ENCODE measurements around the gene BCKDK. TPM values are rescaled to one million over a fixed set of nuclear protein-coding genes. Genes with fewer than 3 reads are reported as not detected.

Gene BCKDK
- total RNA-seq, 2 donors from 2014 or later: 47.0 to 57.7 TPM

DNA sequence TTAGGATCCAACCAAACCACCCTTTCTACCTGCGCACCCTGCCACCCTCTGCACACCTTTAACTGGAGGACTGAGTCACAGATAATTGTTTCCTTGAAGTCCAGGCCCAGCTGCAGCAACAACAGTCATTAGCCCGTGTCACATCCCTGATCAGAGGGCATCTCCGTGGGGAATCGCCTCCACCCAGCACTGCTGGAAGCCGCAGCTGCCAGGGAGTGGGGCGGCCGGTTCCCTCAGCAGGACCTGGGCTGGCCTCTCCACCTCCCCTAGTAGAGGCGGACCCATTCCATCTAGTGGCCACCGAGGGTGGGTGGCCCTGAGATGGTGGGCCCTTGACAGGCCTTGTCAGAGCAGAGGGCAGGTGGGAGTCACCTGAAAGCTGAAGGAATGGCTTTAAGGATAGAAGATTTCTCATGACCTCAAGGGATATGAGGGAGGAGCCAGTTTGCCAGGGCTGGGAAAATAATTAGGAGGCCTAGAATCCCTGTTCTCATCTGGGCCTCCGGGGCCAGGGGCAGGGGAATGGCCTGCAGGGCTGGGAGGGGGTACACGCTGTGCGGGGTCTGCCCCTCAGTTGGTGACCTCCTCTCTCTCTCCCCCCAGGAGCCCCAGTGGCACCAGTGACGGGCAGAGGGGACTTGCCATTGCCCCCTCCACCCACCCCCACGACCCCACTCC lies 25.7 kb upstream of the BCKDK start:
- no peak overlapping the region for H3K4me3 Mint-ChIP-seq
- no peak overlapping the region for H3K9ac ChIP-seq (ENCODE audit: extremely low read depth, low read length, poor library complexity, severe bottlenecking)
- H3K4me3 ChIP-seq (ENCODE audit: low read length): no peak overlapping the region
- H3K4me1 ChIP-seq (ENCODE audit: control insufficient read depth, insufficient read depth, low read length): no peaks in the 10 kb centered on the region
- TF ChIP-seq, protein P1, sequence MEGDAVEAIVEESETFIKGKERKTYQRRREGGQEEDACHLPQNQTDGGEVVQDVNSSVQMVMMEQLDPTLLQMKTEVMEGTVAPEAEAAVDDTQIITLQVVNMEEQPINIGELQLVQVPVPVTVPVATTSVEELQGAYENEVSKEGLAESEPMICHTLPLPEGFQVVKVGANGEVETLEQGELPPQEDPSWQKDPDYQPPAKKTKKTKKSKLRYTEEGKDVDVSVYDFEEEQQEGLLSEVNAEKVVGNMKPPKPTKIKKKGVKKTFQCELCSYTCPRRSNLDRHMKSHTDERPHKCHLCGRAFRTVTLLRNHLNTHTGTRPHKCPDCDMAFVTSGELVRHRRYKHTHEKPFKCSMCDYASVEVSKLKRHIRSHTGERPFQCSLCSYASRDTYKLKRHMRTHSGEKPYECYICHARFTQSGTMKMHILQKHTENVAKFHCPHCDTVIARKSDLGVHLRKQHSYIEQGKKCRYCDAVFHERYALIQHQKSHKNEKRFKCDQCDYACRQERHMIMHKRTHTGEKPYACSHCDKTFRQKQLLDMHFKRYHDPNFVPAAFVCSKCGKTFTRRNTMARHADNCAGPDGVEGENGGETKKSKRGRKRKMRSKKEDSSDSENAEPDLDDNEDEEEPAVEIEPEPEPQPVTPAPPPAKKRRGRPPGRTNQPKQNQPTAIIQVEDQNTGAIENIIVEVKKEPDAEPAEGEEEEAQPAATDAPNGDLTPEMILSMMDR (conservative IDR thresholded peaks at IDR 0.05): no peak
- no peaks in the 10 kb centered on the region for H3K9me3 Mint-ChIP-seq
- no peak overlapping the region for H3K27ac Mint-ChIP-seq
- no peaks in the 10 kb centered on the region for H3K9me3 ChIP-seq (ENCODE audit: control insufficient read depth, low read length)
- 90 to 91% methylated on average over 11 to 14 of the region's 14 CpGs for WGBS, 2 experiments (ENCODE audit: insufficient coverage in 1 of 2, insufficient read length in 1 of 2)
- H3K4me1 Mint-ChIP-seq: no peaks in the 10 kb centered on the region
- peaks cover 40% of the 10 kb centered on the region for H3K36me3 Mint-ChIP-seq (ENCODE audit: low read depth)
- H3K36me3 ChIP-seq (ENCODE audit: control insufficient read depth, insufficient read depth, low read length): peaks cover 27% of the 10 kb centered on the region
- no peak overlapping the region for H3K27ac ChIP-seq (ENCODE audit: low read depth, low read length)
- DNase-seq: no peak
- H3K27me3 ChIP-seq (ENCODE audit: control insufficient read depth, insufficient read depth, low read length, poor library complexity, severe bottlenecking): no peaks in the 10 kb centered on the region
- H3K27me3 Mint-ChIP-seq (ENCODE audit: insufficient read depth): no peaks in the 10 kb centered on the region

DNA sequence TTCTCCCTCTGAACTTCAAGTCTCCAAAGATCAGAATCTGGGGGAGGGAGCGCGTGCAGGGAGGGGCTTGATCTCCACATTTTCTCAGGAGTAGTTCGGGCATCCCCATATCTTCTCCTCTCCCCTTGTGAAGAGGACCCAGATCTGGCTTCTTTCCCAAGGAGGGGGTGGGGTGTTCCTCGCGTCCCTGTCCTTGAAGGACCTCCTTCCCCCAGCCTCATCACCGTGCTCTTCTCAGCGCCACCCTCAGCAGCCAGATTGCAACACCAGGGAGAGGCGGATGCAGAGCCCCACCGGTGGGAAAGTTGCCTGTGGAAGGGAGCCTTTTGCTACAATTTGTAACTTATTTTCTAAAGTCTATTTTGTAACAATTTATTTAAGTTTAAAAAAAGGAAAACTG lies 25.1 kb upstream of the BCKDK start:
- Mint-ChIP-seq H3K27me3 (ENCODE audit: insufficient read depth) (no peaks in the 10 kb centered on the region), H3K4me3 (no peak overlapping the region), H3K4me1 (no peaks in the 10 kb centered on the region), H3K9me3 (no peaks in the 10 kb centered on the region), H3K36me3 (ENCODE audit: low read depth) (peaks cover 34% of the 10 kb centered on the region), H3K27ac (no peak overlapping the region)
- TF ChIP-seq, protein P1 (conservative IDR thresholded peaks at IDR 0.05): no peak
- peaks cover 23% of the 10 kb centered on the region for H3K36me3 ChIP-seq (ENCODE audit: control insufficient read depth, insufficient read depth, low read length)
- H3K9me3 ChIP-seq (ENCODE audit: control insufficient read depth, low read length): no peaks in the 10 kb centered on the region
- H3K9ac ChIP-seq (ENCODE audit: extremely low read depth, low read length, poor library complexity, severe bottlenecking): no peak overlapping the region
- H3K27me3 ChIP-seq (ENCODE audit: control insufficient read depth, insufficient read depth, low read length, poor library complexity, severe bottlenecking): no peaks in the 10 kb centered on the region
- H3K4me1 ChIP-seq (ENCODE audit: control insufficient read depth, insufficient read depth, low read length): no peaks in the 10 kb centered on the region
- no peak overlapping the region for H3K27ac ChIP-seq (ENCODE audit: low read depth, low read length)
- H3K4me3 ChIP-seq (ENCODE audit: low read length): no peak overlapping the region
- DNase-seq: no peak
- WGBS, 2 experiments (ENCODE audit: insufficient coverage in 1 of 2, insufficient read length in 1 of 2): 95% methylated on average over 7 of the region's 9 CpGs; no CpG with 5 or more reads in 1 of the 2 experiments

DNA sequence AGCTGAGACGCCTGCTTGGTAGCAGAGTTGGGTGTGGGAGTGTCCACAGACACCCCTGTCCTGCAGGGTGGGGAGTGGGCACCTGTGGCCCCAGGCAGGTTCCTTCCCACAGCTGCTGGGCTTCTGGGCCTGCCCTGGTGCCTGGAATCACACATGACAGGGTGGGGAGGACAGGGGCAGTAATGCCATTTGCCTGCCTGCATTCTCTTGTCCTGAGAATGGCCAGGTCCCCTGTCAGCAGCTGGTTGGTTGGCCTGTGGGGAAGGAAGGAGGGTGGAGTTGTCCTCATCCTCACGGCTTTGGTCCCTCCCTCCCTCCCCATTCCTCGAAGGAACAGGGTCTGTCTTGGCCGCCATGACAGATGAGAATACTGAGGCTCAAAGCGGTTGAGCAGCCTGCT lies 24.6 kb upstream of the BCKDK start:
- TF ChIP-seq, protein P1 (conservative IDR thresholded peaks at IDR 0.05): no peak
- Mint-ChIP-seq H3K4me3 (no peak overlapping the region), H3K27ac (no peak overlapping the region), H3K4me1 (no peaks in the 10 kb centered on the region), H3K27me3 (ENCODE audit: insufficient read depth) (no peaks in the 10 kb centered on the region), H3K9me3 (no peaks in the 10 kb centered on the region), H3K36me3 (ENCODE audit: low read depth) (peaks cover 30% of the 10 kb centered on the region)
- no peak for DNase-seq
- no peaks in the 10 kb centered on the region for H3K9me3 ChIP-seq (ENCODE audit: control insufficient read depth, low read length)
- no peaks in the 10 kb centered on the region for H3K27me3 ChIP-seq (ENCODE audit: control insufficient read depth, insufficient read depth, low read length, poor library complexity, severe bottlenecking)
- H3K9ac ChIP-seq (ENCODE audit: extremely low read depth, low read length, poor library complexity, severe bottlenecking): no peak overlapping the region
- 93% methylated on average over 3 to 5 of the region's 5 CpGs for WGBS, 2 experiments (ENCODE audit: insufficient coverage in 1 of 2, insufficient read length in 1 of 2)
- no peak overlapping the region for H3K27ac ChIP-seq (ENCODE audit: low read depth, low read length)
- H3K4me3 ChIP-seq (ENCODE audit: low read length): no peak overlapping the region
- peaks cover 19% of the 10 kb centered on the region for H3K36me3 ChIP-seq (ENCODE audit: control insufficient read depth, insufficient read depth, low read length)
- H3K4me1 ChIP-seq (ENCODE audit: control insufficient read depth, insufficient read depth, low read length): no peaks in the 10 kb centered on the region
